ENCODE data around the gene TCFL5. TPM values are rescaled to one million over a fixed set of nuclear protein-coding genes. Genes with fewer than 3 reads are reported as not detected.

The TCFL5 gene
- total RNA-seq, 2 experiments from 2014 or later = 5.4 to 5.8 TPM

DNA sequence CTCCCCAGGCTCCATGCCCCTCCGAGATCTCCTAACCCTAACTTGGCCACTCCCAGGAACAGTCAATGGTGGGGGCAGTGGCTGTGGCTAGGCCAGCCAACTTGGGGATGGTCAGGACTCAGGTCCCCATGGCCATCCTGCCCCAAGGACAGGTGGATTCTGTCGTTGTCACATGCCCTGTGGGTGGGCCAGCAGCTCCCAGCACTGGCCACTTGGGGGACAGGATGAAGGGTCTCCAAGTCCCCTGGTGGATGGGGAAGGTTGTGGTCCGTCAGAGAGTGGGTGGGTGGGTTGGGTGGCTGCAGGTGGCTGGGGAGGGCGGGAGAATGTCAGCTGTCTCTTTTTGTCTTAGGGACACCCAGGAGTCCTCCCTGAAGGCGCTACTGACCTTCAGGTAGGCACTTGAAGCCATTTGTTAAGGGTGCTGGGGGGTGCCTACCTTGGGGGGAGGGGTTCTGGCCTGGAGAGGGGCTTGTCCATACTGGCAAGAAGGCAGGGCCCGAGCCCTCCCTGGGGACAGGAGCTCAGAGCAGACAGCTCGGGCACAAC, 39.3 kb downstream of the TCFL5 start:
- Mint-ChIP-seq H3K27ac (no peak overlapping the region), H3K4me1 (no peaks in the 10 kb centered on the region), H3K36me3 (no peaks in the 10 kb centered on the region), H3K4me3 (no peak overlapping the region), H3K9me3 (no peaks in the 10 kb centered on the region), H3K27me3 (peaks cover 13% of the 10 kb centered on the region)
- DNase-seq = no peak

DNA sequence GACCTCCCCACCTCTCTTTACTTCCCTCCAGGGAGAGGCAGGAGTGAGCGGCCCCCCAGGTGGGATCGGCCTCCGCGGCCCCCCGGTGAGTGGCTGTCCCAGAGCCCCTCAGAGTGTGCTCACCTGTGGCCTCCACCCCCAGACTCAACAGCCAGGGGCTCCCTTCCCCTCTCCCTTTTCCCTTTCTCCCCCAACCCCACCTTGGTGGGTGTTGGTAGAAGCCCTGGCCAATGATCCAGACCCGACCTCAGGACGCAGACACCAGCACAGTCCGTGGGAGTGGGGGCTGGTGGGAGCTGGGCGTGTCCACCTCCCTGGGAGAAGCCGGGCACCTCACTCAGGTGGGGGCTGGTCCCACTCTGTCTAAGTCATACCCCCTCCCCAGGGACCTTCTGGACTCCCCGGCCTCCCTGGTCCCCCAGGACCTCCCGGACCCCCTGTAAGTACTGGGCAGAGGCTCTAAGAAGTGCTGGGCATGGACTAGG, 39.9 kb downstream of the TCFL5 start:
- H3K4me3 Mint-ChIP-seq = no peak overlapping the region

DNA sequence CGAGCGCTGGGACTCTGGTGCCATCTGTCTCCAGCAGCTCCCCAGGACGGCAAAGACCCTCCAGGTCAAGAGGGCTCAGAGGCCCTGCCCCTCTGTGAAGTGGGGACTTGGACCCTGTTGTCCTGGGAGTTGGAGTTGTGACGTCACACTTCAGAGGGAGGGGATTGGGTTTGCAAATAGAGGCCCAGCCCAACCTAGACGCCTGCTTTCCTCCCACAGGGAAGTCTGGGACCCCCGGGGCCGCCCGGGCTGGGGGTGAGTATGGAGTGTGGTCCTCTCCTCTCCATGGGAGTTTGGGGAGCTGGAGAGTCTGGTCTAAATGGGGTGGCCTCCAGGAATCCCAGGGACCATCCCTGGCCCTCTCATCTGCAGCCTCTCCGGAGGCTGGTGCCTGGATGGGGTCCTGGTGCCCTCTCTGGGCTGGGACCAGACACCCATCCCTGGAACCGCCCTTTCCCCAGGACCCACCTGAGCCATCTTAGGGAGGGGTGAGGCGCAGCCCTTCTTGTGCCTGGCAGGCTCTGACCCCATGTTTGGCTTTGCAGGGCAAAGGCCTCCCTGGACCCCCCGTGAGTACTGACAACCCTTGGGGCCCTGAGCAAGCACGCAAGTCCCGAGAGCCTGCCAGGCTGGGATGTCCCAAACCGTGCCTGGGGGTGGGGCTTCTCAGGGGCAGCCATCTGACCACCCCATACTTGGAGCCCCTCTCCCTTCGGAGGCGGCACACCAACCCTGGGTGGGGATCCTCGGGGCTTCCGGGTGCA, 40.5 kb downstream of the TCFL5 start:
- no peak for DNase-seq
- Mint-ChIP-seq H3K36me3 (no peaks in the 10 kb centered on the region), H3K4me3 (no peak overlapping the region), H3K4me1 (no peaks in the 10 kb centered on the region), H3K9me3 (no peaks in the 10 kb centered on the region), H3K27ac (no peak overlapping the region), H3K27me3 (peaks cover 19% of the 10 kb centered on the region)

More for the DNA sequence above, 39.9 kb downstream of the TCFL5 start:
- no peak for DNase-seq
- H3K27me3 Mint-ChIP-seq = peaks cover 13% of the 10 kb centered on the region
- H3K27ac Mint-ChIP-seq = no peak overlapping the region
- no peaks in the 10 kb centered on the region for H3K9me3 Mint-ChIP-seq
- H3K36me3 Mint-ChIP-seq = no peaks in the 10 kb centered on the region
- H3K4me1 Mint-ChIP-seq = no peaks in the 10 kb centered on the region

DNA sequence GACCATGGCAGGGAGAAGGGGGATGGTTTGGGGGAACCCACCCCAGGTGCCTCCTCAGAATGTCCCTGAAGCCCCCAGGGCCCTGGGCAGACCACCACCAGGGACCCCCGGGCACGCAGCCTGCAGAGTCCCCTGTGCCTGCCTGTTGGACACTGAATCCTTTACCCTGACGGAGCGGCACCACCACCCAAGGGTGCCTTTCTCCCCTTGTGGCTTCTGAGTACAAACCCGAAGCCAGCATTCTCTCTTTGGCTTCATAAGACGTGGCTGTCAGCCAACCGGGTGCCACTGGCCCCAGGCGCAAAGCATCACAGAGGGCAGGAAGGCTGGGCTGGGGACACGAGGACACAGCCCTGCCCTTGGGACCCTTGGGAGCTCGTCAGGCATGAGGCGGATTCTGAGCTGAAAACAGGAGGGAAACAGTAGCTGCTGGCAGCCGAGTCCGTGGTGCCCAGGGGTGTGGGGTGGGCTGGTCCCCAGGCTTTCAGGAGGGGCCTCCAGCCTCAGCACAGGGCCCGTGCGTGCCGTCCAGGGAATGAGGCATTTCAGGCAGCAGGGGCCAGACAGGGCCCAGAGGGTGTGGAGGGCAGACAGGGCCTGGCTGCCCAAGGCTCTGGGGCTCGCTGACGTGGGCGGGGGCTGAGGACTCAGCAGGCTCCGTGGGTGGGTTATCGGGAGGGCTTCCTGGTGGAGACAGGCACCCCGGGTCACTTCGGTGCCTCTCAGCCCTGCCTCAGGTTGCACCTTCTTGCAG, 41.2 kb downstream of the TCFL5 start:
- Mint-ChIP-seq H3K4me1 (peaks cover 2% of the 10 kb centered on the region), H3K27me3 (peaks cover 27% of the 10 kb centered on the region), H3K27ac (no peak overlapping the region), H3K9me3 (no peaks in the 10 kb centered on the region), H3K36me3 (no peaks in the 10 kb centered on the region), H3K4me3 (no peak overlapping the region)
- DNase-seq = no peak

DNA sequence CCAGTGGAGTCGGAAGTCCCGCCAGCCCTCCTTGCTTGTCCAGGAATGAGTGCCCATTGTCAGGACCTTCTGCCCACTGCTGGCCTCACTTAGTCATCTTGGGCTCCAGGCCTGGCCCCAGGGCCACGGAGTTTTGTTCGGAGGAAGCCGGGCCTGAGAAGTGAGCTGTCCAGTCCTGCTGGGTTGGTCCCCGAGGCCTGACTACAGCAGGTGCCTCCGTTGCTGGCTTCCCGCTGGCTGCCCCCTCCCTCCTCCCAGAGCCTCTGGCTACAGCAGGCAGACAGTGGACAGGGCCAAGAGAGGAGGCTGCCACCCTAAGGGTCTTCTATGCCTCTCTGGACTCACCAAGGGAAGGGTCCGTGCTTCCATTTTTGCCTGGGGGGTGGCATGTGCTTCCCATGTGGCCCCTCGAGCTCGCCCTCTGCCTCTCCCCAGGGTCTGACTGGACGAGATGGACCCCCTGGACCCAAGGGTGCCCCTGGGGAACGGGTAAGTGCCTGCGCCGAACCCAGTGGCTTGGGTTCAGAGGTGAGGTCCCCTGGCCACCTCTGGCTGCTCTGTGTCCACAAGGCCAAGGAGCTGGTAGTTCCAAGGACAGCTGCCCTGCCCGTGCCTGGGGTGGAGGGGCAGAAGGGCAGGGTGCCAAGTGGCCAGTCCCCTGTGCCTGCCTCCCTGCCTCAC, 42.0 kb downstream of the TCFL5 start:
- Mint-ChIP-seq H3K36me3 (no peaks in the 10 kb centered on the region), H3K9me3 (no peaks in the 10 kb centered on the region), H3K27ac (no peak overlapping the region), H3K4me1 (peaks cover 2% of the 10 kb centered on the region), H3K4me3 (no peak overlapping the region), H3K27me3 (peaks cover 28% of the 10 kb centered on the region)
- no peak for DNase-seq

DNA sequence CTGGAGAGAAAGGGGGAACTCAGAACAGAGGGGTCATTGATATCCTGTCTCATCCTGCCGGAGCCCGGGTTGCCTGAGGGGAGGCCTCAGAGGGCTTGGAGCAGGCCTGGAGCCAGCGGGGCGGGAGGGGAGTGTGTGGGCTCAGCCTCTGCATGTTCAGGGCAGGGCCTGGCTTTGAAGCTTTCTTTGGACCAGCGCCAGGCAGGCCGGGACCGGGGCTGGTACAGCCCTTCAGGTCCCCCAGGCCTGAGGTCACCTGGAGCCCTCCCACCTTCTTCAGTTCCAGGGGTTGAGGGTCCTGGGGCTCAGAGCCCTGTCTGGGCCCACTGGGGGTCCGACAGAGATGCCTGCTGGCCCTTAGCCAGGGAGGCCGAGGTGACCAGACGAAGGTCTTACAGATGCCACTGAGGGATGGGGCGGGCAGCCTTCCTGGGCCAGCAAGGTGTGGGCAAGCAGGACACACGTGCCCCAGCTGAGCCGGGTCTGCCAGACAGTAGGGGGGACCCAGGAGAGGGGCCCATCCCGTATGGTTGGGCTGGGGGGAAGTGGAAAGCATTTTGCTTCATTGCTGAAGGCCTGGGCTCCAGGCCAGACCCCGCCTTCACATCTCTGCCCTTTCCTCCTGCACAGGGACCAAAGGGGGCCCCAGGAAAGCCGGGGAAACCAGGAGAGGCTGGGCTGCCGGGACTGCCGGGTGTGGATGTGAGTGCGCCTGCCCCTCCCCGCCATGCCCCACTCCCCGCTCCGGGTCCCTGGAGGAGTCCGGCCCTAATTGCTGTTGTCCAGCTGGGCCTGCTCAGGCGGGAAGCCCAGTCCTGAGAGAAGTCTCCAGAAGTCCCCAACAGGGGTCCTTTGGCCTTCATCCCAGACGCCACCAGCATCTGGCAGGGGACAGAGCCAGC, 42.8 kb downstream of the TCFL5 start:
- Mint-ChIP-seq H3K4me1 (peaks cover 2% of the 10 kb centered on the region), H3K36me3 (no peaks in the 10 kb centered on the region), H3K4me3 (no peak overlapping the region), H3K27ac (no peak overlapping the region), H3K9me3 (no peaks in the 10 kb centered on the region), H3K27me3 (peaks cover 28% of the 10 kb centered on the region)
- no peak for DNase-seq

DNA sequence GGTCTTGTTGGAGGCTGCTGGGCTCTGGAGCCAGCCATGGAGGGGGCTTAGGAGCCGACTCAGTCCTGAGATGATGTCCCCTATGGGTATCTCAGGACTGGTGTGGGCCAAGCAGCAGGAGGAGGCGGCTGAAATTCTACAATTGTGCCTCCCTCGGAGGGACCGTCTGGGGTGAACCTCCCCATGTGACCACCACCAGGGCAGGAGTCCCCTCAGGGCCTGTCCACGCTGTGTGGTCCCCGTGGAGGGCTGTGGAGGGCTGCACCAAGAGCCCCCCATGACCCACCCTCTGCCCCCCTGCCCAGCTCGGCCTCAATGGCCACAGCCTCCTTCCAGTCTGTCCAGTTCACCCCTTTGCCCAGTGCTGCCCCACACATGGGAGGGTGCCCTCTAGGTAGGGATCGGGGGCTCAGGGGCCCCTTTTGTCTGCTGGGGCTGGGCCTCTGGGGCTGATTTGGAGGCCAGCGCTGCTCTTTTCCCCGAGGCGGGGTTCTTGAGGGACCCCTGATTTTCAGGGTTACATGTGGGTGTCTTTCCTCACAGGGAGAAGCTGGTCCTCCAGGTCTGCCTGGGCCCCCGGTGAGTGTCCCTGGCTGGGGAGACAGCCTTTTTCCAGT, 43.5 kb downstream of the TCFL5 start:
- Mint-ChIP-seq H3K9me3 (no peaks in the 10 kb centered on the region), H3K36me3 (no peaks in the 10 kb centered on the region), H3K4me1 (peaks cover 2% of the 10 kb centered on the region), H3K27ac (no peak overlapping the region), H3K27me3 (peaks cover 28% of the 10 kb centered on the region), H3K4me3 (no peak overlapping the region)
- no peak for DNase-seq

DNA sequence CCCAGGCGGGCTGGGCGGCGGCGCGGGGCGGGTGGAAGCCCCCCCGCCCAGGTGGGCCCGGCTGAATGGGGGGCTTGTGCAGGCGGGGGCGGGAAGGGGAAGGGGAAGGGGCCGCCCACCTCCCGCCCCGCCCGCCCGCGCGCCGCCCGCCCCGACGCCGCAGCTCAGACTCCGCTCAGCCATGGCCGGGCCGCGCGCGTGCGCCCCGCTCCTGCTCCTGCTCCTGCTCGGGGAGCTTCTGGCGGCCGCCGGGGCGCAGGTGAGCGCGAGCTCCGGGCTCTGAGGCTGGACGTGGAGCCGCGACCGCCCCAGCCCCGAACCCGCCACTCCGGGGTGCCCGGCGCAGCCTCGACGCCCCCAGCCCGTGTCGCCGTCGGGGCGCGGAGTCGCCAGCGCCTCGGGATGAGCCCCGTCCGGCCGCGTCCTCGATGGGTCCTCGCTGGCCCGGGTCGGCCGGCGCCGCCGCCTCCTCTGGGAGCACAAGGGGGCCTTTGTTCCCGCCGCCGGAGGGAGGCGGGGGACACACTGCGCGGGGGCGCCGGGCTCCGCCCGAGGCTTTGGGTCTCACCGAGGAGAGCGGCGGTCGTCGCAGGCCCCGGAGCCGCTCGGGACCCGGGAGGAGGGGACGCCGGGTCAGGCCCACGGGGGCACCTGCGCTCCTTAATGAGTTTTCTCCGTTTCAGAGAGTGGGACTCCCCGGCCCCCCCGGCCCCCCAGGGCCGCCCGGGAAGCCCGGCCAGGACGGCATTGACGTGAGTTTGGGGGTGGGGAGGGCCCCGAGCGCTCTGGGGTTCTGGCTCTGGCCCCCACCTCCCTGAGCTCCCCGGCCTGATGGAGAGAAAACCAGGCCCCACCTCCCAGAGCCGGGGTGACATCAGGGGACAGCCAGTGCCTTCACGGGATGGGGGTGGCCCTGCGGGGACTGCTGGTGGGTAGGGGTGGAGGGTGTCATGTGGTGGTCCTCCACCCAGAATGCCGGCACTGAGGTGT, 44.4 kb downstream of the TCFL5 start, which contains the start of gene COL9A3:
Gene COL9A3, plus strand, starts transcription at position 167 of the 990 bp plus-strand sequence. Its CDS starts 15 bp downstream, at position 182.
- H3K4me3 Mint-ChIP-seq = no peak within 1 kb of the TSS
- H3K36me3 Mint-ChIP-seq = peaks cover 2% of the 10 kb centered on the region
- peaks cover 2% of the 10 kb centered on the region for H3K4me1 Mint-ChIP-seq
- peaks cover 28% of the 10 kb centered on the region for H3K27me3 Mint-ChIP-seq
- DNase-seq = no peak
- H3K27ac Mint-ChIP-seq = no peak within 1 kb of the TSS
- no peaks in the 10 kb centered on the region for H3K9me3 Mint-ChIP-seq

DNA sequence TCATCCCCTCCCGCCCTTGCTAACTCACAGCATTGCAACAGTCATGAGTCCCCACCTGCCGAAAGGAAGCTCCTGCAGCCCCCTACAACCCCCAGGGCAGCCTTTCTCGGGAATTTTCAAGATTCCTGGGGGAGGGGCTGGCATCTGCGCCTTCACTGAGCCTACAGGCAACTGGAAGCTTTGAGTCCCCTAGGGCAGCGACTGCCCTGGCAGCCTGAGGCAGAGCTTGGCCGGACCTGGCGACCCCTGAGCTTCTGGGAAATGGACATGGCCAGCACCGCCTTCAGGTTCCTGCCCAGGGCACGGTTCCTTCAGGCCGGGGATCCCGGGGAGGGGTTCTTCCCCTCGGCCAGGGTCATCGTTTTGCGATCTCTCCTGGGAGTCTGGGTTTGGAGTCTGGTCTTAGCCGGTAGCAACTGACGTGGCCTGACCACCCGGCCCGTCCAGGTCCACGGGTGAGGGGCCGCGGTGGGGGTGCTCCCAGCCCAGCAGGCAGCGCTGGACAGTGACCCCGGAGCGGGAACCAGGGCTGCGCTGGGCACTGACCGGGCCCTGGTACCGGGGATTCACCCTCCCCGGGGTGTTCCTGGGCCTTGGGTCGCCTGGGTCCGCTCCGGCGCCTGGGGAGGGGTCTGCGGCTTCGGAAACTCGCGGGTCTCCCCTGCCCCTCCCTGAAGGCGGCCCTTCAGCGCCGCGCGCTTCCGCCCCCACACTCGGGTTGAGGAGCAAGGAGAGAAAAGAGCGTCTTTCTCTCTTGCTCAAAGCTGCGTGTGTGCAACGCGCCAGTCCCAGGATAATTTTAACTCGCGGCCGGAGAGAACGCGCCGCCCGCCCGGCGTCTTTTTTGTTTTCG, 45.4 kb downstream of the TCFL5 start:
- H3K27me3 Mint-ChIP-seq = peaks cover 28% of the 10 kb centered on the region
- H3K36me3 Mint-ChIP-seq = peaks cover 5% of the 10 kb centered on the region
- no peak for DNase-seq
- no peak overlapping the region for H3K27ac Mint-ChIP-seq
- no peak overlapping the region for H3K4me3 Mint-ChIP-seq
- H3K4me1 Mint-ChIP-seq = peaks cover 2% of the 10 kb centered on the region
- no peaks in the 10 kb centered on the region for H3K9me3 Mint-ChIP-seq

DNA sequence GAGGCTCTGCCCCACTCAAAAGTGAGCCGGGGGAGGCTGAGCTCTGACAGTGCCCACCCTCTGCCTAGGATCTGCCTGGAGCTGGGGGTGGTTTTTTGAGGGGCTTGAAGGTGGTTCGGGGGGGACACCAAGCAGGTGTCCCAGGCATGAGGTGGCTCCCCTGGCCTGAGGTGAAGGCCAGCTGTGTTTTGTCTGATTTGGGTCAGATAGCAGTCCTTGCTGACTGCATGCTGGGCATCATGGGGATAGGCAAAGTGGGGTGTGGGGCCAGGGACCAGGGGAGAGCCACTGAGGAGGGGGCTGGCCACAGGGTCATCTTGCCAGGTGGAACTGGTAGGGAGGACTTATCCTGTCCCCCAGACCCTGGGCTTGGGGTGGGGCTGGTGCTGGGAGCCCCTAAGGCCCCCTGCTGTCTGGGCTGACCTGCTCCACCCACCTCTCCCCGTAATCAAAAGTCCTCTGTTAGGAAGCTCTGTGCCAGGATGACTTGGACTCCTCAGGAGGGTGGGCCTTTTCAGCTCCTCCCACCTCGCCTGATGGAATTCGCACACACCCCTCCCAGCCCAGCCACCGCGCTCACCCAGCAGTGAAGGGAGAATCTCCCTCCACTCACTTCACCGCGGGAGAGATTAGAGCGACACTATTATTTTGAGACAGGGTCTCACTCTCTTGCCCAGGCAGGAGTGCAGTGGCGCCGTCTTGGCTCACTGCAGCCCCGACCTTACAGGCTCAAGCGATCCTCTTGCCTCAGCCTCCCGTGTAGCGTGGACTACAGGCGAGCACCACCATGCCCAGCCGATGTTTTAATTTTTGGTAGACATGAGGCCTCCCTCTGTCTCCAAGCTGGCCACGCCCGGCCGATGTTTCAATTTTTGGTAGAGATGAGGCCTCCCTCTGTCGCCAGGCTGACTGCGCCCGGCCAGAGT, 46.3 kb downstream of the TCFL5 start:
- DNase-seq = no peak
- no peaks in the 10 kb centered on the region for H3K9me3 Mint-ChIP-seq
- peaks cover 28% of the 10 kb centered on the region for H3K27me3 Mint-ChIP-seq
- H3K4me1 Mint-ChIP-seq = peaks cover 2% of the 10 kb centered on the region
- no peak overlapping the region for H3K4me3 Mint-ChIP-seq
- H3K36me3 Mint-ChIP-seq = peaks cover 5% of the 10 kb centered on the region
- H3K27ac Mint-ChIP-seq = peak overlapping the region; percentile 8

DNA sequence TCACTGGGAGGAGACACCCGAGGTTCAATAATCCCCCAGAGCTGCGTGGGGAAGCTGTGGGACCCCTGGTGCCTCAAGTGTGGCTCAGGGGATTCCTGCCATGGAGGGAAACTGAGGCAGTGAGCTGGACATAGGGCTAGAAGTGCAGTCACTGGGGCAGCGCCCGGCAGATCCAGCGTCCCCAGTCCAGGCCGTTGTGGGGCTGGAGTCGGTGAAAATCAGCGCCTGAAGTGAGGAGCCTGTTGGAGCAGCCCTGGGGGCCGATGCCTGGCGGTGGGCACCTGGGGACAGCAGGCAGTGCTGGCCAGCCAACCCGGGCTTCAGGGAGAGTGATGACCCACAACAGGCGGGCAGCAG, 46.9 kb downstream of the TCFL5 start:
- peaks cover 28% of the 10 kb centered on the region for H3K27me3 Mint-ChIP-seq
- peaks cover 2% of the 10 kb centered on the region for H3K4me1 Mint-ChIP-seq
- no peak overlapping the region for H3K4me3 Mint-ChIP-seq
- peaks cover 5% of the 10 kb centered on the region for H3K36me3 Mint-ChIP-seq
- H3K9me3 Mint-ChIP-seq = no peaks in the 10 kb centered on the region
- DNase-seq = no peak
- H3K27ac Mint-ChIP-seq = peak overlapping the region; percentile 8

Data from activated naive CD8-positive, alpha-beta T cell treated with anti-CD3 and anti-CD28 coated beads for 36 hours (primary cell).